ENCODE results near the gene PTPRU.

PTPRU gene

DNA sequence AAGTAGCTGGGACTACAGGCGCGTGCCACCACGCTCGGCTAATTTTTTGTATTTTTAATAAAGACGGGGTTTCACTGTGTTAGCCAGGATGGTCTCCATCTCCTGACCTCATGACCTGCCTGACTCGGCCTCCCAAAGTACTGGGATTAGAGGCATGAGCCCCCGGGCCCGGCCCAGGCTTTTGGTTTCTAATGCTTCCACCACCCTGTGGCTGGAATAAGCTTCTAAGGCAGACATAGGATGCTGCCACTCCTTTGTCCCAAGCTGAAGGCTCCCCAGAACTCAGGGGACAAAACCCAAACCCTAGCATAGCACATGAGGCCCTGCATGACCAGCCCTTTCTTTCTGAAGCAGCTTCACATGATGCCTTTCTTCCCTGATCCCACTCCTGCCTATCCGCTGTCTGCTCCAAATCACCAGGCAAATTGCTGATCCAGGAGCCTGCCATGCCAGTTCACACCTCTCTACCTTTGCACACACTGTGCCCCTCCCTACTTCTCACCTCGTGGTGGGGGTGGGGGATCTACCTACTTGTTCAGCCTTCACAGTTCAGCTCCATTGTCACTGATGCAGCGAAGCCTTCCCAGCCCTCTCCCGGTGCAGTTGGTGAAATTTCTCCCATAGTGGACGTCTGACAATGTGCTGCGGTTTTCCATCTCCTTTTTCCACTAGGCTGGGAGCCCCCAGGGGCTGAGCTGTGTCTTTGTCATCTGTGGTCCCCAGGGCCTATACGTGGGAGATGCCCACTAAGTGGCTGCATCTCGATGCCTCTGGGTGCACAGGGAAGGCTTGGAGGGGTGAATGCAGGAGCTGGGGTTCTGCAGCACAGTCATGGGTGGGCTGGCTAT lies 6.9 kb downstream of the PTPRU start:
- Mint-ChIP-seq H3K36me3 (ENCODE audit: low read depth) (no peaks in the 10 kb centered on the region), H3K4me3 (no peak overlapping the region), H3K27me3 (peaks cover 38% of the 10 kb centered on the region), H3K27ac (no peak overlapping the region), H3K4me1 (ENCODE audit: low read depth) (peaks cover 6% of the 10 kb centered on the region), H3K9me3 (no peaks in the 10 kb centered on the region)
- intact Hi-C loops (cut with micrococcal nuclease) = no loop called here

DNA sequence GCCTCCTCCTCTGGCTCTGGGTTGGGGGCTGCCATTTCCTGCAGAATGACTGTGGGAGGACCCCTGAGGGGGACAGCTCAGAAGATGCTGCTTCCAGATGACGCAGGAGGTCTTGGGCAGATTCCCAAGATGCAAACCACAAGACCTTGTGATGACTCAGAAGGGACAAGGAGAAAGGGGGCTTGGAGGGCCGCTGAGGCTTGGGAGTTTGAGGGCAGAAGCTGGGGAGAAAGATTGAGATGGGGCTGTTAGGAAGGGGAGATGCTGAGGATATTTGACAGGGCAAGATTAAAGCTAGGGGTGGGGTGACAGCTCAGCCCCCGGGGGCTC lies 7.5 kb downstream of the PTPRU start:
- no peak overlapping the region for H3K27ac Mint-ChIP-seq
- H3K9me3 Mint-ChIP-seq = no peaks in the 10 kb centered on the region
- H3K27me3 Mint-ChIP-seq = peaks cover 32% of the 10 kb centered on the region
- no peaks in the 10 kb centered on the region for H3K36me3 Mint-ChIP-seq (ENCODE audit: low read depth)
- peaks cover under 1% of the 10 kb centered on the region for H3K4me1 Mint-ChIP-seq (ENCODE audit: low read depth)
- H3K4me3 Mint-ChIP-seq = no peak overlapping the region
- intact Hi-C loops (cut with micrococcal nuclease) = no loop called here

DNA sequence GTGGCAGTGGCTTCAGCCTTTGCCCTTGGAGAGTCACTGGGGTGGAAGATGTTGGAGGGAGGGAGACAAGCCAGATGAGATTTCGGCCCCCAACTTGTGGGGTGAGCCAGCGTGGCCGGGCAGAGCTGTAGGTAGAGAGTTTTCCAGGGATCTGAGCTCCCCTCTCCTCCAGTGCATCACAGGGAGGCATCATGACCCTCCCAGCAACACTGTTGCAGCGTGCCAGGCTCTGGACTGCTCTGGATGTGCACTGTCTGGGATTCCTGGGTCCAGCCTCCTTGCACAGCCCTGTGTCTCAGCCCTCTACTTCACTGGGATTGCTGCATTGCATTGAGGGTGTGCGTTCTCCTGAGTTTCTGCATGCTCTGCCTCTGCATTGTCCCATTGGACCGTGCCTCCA lies 8.9 kb downstream of the PTPRU start:
- no peak overlapping the region for H3K27ac Mint-ChIP-seq
- intact Hi-C loops (cut with micrococcal nuclease) = no loop called here
- H3K27me3 Mint-ChIP-seq = peaks cover 20% of the 10 kb centered on the region
- H3K9me3 Mint-ChIP-seq = no peaks in the 10 kb centered on the region
- no peak overlapping the region for H3K4me3 Mint-ChIP-seq
- H3K4me1 Mint-ChIP-seq (ENCODE audit: low read depth) = no peaks in the 10 kb centered on the region
- no peaks in the 10 kb centered on the region for H3K36me3 Mint-ChIP-seq (ENCODE audit: low read depth)

- intact Hi-C loops (cut with micrococcal nuclease) = no loop called here
- Mint-ChIP-seq H3K36me3 (ENCODE audit: low read depth) (no peaks in the 10 kb centered on the region), H3K4me3 (no peak overlapping the region), H3K9me3 (no peaks in the 10 kb centered on the region), H3K4me1 (ENCODE audit: low read depth) (no peaks in the 10 kb centered on the region), H3K27me3 (peaks cover 16% of the 10 kb centered on the region), H3K27ac (no peak overlapping the region)
Measured at GRCh38 chr1:29245876-29246275, 9.6 kb downstream of the PTPRU start.

- no peaks in the 10 kb centered on the region for H3K36me3 Mint-ChIP-seq (ENCODE audit: low read depth)
- peaks cover 4% of the 10 kb centered on the region for H3K27me3 Mint-ChIP-seq
- no peak overlapping the region for H3K4me3 Mint-ChIP-seq
- no peaks in the 10 kb centered on the region for H3K9me3 Mint-ChIP-seq
- H3K4me1 Mint-ChIP-seq (ENCODE audit: low read depth) = no peaks in the 10 kb centered on the region
- H3K27ac Mint-ChIP-seq = no peak overlapping the region
- intact Hi-C loops (cut with micrococcal nuclease) = no loop called here
Measured at GRCh38 chr1:29247044-29247443, 10.7 kb downstream of the PTPRU start.

GRCh38 chr1:29247571-29248273 lies 11.4 kb downstream of the PTPRU start:
- no peak overlapping the region for H3K4me3 Mint-ChIP-seq
- no peaks in the 10 kb centered on the region for H3K4me1 Mint-ChIP-seq (ENCODE audit: low read depth)
- no peaks in the 10 kb centered on the region for H3K36me3 Mint-ChIP-seq (ENCODE audit: low read depth)
- no peak overlapping the region for H3K27ac Mint-ChIP-seq
- H3K9me3 Mint-ChIP-seq = no peaks in the 10 kb centered on the region
- peaks cover 3% of the 10 kb centered on the region for H3K27me3 Mint-ChIP-seq
- intact Hi-C loops (cut with micrococcal nuclease) = no loop called here

DNA sequence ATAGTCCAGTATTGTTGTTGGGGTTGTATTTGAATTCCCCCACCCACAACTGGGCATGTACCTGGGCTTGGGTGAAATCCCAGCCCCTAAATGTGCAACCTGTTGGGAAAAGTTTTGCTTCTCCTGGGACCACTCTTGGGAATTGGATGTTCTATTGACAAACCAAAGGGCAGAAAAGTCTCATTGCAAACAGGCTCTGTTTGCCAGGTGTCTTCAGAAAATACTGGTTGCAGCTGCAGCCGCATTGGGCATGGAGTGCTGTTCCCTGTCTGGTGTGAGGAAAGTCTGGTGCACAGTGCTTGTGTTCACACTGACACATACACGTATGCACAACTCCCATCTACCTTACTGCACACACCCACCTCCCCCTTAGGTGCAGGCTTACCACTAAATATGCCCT lies 12.1 kb downstream of the PTPRU start:
- Mint-ChIP-seq H3K27me3 (peaks cover 3% of the 10 kb centered on the region), H3K4me3 (no peak overlapping the region), H3K27ac (no peak overlapping the region), H3K4me1 (ENCODE audit: low read depth) (no peaks in the 10 kb centered on the region), H3K9me3 (no peaks in the 10 kb centered on the region), H3K36me3 (ENCODE audit: low read depth) (no peaks in the 10 kb centered on the region)
- intact Hi-C loops (cut with micrococcal nuclease) = no loop called here

DNA sequence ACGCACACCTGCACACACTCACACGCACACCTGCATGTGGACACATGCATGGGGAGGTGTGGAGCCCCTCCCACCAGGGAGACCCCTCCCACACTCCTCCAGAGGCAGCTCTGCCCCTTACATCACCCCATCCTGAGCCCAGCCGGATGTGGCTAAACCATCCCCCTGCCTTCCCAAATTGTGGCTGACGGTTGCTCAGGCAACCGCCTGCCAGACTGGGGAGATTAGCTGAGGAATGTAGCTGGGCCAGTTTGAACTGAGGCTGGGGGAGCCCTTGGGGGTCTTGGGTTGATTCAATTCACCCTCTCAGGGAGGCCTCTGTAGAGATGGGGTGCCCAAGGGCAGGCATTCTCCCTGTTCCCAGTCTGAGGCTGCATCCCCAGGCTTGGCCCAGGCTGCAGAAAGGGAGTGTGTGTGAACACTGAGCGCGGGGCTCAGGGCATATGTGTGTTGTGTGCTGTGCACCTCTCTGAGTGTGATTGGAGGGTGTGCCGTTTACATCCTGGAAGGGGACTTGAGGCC lies 12.9 kb downstream of the PTPRU start:
- intact Hi-C loops (cut with micrococcal nuclease) = no loop called here
- Mint-ChIP-seq H3K27ac (no peak overlapping the region), H3K4me3 (no peak overlapping the region), H3K27me3 (peaks cover 3% of the 10 kb centered on the region), H3K4me1 (ENCODE audit: low read depth) (no peaks in the 10 kb centered on the region), H3K36me3 (ENCODE audit: low read depth) (no peaks in the 10 kb centered on the region), H3K9me3 (no peaks in the 10 kb centered on the region)

GRCh38 chr1:29249951-29250581 lies 13.7 kb downstream of the PTPRU start:
- H3K9me3 Mint-ChIP-seq = no peaks in the 10 kb centered on the region
- intact Hi-C loops (cut with micrococcal nuclease) = no loop called here
- H3K36me3 Mint-ChIP-seq (ENCODE audit: low read depth) = no peaks in the 10 kb centered on the region
- H3K4me1 Mint-ChIP-seq (ENCODE audit: low read depth) = no peaks in the 10 kb centered on the region
- H3K27ac Mint-ChIP-seq = no peak overlapping the region
- H3K4me3 Mint-ChIP-seq = no peak overlapping the region
- peaks cover 3% of the 10 kb centered on the region for H3K27me3 Mint-ChIP-seq

GRCh38 chr1:29251164-29252124 lies 15.1 kb downstream of the PTPRU start:
- Mint-ChIP-seq H3K4me3 (no peak overlapping the region), H3K36me3 (ENCODE audit: low read depth) (no peaks in the 10 kb centered on the region), H3K9me3 (no peaks in the 10 kb centered on the region), H3K27ac (no peak overlapping the region), H3K4me1 (ENCODE audit: low read depth) (no peaks in the 10 kb centered on the region), H3K27me3 (peaks cover 11% of the 10 kb centered on the region)
- intact Hi-C loops (cut with micrococcal nuclease) = no loop called here

DNA sequence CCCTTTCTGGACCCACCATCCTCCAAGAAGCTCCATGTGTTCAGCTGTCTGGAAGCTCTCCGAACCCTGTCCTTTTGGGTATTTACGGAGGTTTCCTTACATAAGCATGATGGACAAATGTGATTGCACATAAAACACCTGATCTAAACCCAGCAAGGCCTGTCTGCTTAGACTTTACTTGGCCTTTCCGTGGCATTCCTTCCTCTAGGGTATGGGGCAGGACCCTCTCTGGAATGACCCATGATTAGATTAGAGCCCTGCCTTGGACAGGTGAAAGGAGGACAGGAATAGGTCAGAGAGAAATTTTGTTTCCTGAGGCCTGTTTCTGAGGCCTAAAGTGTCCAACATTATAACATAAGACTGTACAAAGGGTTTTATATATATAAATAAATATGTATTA lies 16.9 kb downstream of the PTPRU start:
- no peak overlapping the region for H3K4me3 Mint-ChIP-seq
- H3K9me3 Mint-ChIP-seq = no peaks in the 10 kb centered on the region
- no peaks in the 10 kb centered on the region for H3K36me3 Mint-ChIP-seq (ENCODE audit: low read depth)
- intact Hi-C loops (cut with micrococcal nuclease) = no loop called here
- H3K4me1 Mint-ChIP-seq (ENCODE audit: low read depth) = no peaks in the 10 kb centered on the region
- no peak overlapping the region for H3K27ac Mint-ChIP-seq
- H3K27me3 Mint-ChIP-seq = peaks cover 26% of the 10 kb centered on the region

- H3K9me3 Mint-ChIP-seq = no peaks in the 10 kb centered on the region
- peaks cover 6% of the 10 kb centered on the region for H3K4me1 Mint-ChIP-seq (ENCODE audit: low read depth)
- no peak overlapping the region for H3K27ac Mint-ChIP-seq
- no peaks in the 10 kb centered on the region for H3K36me3 Mint-ChIP-seq (ENCODE audit: low read depth)
- intact Hi-C loops (cut with micrococcal nuclease) = no loop called here
- peaks cover 38% of the 10 kb centered on the region for H3K27me3 Mint-ChIP-seq
- no peak overlapping the region for H3K4me3 Mint-ChIP-seq
Measured at GRCh38 chr1:29254346-29254745, 18.0 kb downstream of the PTPRU start.

DNA sequence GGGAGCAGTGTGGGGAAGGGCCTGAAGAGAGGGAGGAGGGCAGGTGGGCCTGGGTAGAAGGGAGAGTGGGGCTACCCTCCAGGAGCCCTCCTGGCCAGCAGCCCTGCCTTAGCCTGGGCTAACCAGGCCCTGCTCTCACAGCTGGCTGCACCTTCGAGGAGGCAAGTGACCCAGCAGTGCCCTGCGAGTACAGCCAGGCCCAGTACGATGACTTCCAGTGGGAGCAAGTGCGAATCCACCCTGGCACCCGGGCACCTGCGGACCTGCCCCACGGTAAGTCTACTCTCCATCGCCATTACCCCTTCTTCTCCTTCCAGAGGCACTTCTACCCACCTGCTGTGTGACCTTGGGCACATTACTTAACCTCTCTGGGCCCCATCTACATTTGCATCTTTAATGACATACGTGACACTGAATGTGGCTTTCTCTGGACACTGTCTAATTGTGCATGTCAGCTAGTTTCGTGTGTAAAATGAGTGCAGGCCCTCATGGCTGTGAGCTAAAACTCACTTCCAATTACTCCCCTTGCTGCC lies 18.9 kb downstream of the PTPRU start:
- Mint-ChIP-seq H3K27me3 (peaks cover 42% of the 10 kb centered on the region), H3K36me3 (ENCODE audit: low read depth) (no peaks in the 10 kb centered on the region), H3K4me3 (no peak overlapping the region), H3K4me1 (ENCODE audit: low read depth) (peaks cover 10% of the 10 kb centered on the region), H3K9me3 (no peaks in the 10 kb centered on the region), H3K27ac (no peak overlapping the region)
- intact Hi-C loops (cut with micrococcal nuclease) = no loop called here
